Dermis lymphatic vessel endothelial cell (primary cell): ENCODE results near the gene MAP2K7. TPM values are rescaled to one million over a fixed set of nuclear protein-coding genes. Genes with fewer than 3 reads are reported as not detected.

Experiments used
- total RNA-seq: library from RNA; depleted of rRNA; stranded (reverse); fragments of >200 nt; gene quantifications from 2 replicates; pipeline ENCODE4 v1.2.1, GENCODE V29; 2014

Gene MAP2K7
- total RNA-seq: 9.6 and 11.0 TPM in 2 replicates

DNA sequence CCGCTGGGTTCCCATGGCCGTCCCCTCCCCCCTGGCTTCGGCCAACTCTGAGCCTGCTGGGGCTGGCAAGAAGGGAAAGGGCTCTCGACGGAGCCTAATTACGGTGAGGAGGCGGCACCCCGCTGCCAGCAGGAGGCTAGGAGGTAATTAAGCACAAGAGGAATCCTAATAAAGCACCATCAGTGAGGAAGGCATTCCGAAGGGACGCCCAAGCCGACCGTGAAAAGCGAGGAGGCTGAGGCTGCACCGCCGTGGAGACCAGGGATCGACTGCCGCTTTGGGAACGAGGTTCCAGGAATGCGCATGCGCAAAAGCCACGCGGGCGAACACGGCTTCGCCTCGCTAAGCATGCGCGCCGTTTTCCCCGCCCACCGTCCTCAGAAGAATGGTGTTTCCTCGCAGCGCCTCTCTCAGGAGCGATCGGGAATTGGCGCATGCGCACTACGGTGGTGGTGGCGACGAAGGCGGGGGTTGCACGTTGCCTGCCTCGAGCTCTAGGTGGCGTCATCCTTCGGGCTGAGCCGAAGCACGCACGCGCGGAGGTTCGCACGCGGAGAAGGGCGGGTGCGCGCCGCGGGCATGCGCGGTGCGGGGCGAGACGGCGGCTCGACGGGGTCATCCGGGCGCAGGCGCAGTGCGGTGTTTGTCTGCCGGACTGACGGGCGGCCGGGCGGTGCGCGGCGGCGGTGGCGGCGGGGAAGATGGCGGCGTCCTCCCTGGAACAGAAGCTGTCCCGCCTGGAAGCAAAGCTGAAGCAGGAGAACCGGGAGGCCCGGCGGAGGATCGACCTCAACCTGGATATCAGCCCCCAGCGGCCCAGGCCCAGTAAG lies at the start of gene MAP2K7:
Gene MAP2K7 (plus strand): TSS at position 634 of the 830 bp plus-strand sequence. CDS start 68 bp downstream, at position 702.

DNA sequence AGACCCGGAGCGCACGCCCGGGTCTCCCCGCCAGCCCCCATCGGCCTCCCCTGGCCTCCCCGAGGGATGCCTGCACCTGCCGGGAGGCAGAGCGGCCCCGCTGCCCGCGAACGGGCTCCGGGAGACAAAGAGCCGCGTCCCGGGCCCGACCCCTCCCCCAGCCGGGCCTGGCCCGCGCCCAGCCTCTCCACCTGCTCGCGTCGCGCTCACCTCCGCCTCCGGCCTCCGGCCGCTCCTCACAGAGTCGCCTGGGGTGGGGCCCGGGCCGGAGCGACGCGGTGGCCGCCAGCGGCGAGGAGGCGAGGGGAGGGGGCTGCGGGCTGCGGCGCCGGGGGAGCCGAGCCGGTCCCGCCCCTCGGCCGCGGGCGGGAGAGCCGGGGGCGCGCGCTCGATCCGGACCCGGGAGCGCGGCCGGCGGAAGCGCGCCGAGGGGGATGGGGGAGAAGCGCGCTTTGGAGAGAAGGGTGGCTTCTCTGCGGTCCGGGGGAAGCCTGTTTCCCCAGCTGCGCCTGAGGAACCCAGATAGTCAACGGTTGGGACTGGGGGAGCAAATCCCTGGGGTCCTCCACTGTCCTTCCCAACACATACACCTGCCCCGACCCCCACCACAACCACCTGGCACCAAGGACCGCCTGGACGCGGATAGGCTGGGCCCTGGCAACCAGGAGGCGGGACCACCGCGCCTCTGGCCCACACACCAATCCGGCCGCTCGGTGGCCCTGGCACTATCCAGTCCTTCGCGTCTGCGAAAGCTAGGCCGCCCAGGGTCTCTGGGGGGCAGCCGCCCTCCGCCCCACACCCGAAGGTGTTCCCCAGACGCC lies 29.4 kb upstream of the MAP2K7 start, which contains the start of gene PRR36:
Gene PRR36 (minus strand): TSS at position 315 of the 821 bp plus-strand sequence. CDS start 701 bp downstream, outside the sequence.

DNA sequence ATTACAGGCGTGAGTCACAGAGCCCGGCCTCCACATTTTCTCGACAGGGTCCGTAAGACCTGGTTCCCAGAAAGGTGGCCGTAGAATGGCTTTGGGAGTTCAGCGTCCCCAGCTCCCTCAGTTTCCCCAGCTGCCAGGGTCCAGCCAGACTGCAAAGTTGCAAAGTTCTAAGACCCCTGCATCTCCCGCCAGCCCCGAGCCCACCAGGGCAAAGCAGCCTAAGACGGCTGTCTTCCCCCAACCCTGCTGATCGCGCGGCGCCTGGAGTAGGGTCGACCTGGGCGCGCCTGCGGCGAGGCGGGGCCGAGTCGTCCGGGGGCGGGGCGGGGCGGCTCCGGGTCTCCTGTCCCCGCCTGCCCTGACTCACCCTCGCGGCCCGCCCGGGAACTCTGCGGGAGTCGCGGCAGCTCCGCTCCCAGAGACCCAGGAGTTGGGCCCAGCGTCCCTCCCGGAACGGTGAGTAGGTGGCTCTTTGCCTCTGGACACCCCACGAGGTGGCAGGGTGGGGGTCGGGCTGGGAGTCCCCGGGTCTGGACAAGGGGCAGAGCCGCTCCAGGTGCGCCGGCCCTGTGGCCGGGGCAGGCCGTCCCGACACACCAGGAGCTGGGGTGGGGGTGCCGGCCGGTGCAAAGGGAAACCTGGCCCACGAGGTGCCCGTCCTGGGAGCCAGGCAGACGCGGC lies 15.4 kb upstream of the MAP2K7 start, which contains the start of gene LRRC8E:
Gene LRRC8E (plus strand): TSS at position 366 of the 681 bp plus-strand sequence. CDS start 7,094 bp downstream, outside the sequence.

DNA sequence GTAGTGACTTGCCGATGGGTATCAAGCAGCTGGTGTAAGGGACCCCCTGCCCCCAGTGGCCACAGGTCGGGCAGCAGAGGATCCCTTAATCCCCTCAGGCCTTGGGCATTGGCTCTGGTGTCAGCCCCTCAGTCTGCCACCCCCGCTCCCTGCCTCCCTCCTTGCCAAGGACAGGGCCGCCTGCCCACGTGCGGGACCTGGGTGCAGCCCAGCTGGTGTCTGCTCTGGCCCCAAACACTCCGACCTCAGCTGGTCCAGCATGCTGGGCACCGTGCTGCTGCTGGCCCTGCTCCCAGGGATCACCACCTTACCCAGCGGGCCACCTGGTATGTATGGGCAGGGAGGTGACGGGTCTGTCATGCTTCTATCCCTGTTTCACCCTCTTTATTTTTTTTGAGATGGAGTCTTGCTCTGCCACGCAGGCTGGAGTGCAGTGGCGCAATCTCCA lies 10.9 kb downstream of the MAP2K7 start, which contains the start of gene TGFBR3L:
Gene TGFBR3L (plus strand): TSS at position 233 of the 448 bp plus-strand sequence.

DNA sequence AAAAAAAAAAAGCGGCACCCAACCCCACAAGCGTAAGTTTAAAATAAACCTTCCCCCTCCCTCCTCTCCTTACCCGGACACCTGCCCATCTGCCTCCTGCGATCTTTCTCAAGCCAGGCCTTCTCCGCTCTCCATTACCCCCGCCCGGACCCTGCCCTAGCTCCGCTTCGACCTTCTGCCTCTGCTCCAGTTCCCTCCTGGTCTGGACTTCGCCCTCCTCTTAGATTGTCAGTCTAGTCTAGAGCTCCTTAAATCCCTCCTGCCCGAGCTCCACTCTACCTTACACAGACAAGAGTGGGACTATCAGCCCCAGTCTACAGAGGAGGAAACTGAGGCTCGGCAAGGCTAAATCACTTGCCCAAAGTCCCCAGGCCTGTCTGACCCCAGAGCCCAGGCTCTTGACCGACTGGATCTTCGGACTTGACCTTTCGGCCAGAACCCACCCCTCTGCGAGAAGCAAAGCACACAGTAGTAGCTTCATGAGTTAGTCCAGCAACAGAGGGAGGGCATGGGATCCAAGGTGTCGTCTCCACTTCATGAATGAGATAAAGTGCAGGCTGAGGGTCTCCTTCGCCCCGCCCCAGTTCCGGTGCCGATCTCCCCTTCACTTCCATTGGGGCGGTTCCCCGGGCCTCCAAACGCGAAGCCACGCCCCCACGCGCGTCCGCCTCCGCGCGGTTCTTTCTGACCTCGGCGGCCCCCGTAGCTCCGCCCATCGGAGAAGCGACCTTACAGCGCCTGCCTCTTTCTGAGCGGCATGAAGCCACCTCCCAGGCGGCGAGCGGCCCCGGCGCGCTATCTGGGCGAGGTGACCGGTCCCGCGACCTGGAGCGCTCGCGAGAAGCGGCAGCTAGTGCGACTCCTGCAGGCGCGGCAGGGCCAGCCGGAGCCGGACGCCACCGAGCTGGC lies 16.2 kb downstream of the MAP2K7 start, which contains the start of gene SNAPC2:
Gene SNAPC2 (plus strand): TSS at position 729 of the 909 bp plus-strand sequence. CDS start 29 bp downstream, at position 758.

DNA sequence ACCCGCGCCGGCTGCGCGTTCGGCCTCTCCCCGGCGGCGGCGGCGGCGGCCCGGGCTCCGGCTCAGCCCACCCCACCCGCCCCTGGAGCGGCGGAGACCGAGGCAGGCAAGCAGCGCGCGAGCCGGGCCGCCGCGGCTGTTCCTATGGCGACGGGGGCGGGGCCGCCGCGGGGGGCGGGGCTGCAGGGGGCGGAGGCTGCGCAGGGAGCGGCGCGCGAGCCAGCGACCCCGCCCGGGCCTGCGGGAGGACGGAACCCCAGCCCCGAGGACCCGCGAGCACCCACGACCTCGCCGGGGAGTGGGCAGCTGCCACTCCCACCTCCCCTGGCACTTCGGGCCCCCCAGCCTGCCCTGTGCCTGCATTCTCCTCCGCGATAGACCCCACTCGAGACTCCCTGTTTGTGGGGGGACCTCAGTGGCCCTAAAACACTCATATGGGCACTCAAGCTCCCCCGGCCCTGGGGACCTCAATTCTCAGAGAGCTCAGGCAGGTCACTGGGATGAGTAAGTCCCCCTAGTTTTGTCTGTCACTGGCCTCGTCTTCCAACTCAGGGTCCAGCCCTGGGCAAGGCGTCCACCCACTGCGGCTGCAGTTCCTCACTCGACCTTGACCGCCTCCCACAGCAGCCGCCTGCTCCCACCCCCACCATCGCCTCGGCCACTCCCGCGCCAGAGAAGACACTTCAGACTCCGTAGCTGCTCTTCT lies 22.5 kb downstream of the MAP2K7 start, which contains the start of gene CTXN1:
Gene CTXN1 (minus strand): TSS at position 115 of the 706 bp plus-strand sequence. CDS start 597 bp downstream, outside the sequence.

DNA sequence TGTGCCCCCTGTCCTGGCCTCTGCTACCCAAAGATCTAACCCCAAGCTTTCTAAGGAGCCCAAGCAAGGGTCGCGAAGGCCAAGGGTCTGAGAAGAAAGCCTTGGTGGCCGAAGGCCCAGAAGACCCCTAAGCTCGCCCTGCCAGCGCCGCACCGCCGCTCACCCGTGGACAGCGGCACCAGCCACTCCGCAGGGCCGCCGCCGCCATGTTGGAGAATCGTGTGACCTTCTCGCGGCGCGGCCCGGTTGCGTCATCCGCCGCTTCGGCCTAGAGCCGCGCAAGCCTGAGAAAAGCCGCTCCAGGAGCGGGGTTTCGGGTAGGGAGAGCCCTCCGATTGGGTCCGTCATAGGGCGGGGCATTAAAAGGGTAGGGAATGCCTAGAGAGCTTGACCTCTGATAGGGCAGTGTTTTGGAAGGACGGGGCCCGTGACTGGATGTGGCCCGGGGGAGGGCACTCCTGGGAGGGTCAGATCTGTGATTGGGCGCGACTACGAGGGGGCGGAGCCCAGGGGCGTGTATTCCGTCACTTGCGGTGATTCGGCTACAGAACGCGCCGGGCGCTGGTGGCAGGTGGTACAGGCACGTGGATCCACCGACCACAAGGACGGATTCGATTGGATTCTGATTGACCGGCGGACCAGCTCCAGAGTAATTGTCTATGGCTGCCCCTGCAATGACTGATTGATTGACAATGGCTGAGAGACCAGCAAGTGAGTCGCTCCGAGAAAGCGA lies 39.9 kb downstream of the MAP2K7 start, which contains the start of gene TIMM44:
Gene TIMM44 (minus strand): TSS at position 223 of the 733 bp plus-strand sequence. CDS start 15 bp downstream, at position 208.

Other genes with a start within 250 kb of the MAP2K7 start
- not detected in 2 replicates for gene RETN, start 234.8 kb upstream of the MAP2K7 start, total RNA-seq
- not detected in 2 replicates for gene MCEMP1, start 226.8 kb upstream of the MAP2K7 start, total RNA-seq
- 111 and 133 TPM in 2 replicates for gene TRAPPC5, start 223.0 kb upstream of the MAP2K7 start, total RNA-seq
- not detected in 2 replicates for gene FCER2, start 201.7 kb upstream of the MAP2K7 start, total RNA-seq
- under 0.01 and 0.76 TPM in 2 replicates for gene CLEC4G, start 171.8 kb upstream of the MAP2K7 start, total RNA-seq
- 0.11 and 0.26 TPM in 2 replicates for gene CD209, start 156.3 kb upstream of the MAP2K7 start, total RNA-seq
- gene CLEC4M, start 140.6 kb upstream of the MAP2K7 start, total RNA-seq: 146 and 160 TPM in 2 replicates
- gene EVI5L, start 73.7 kb upstream of the MAP2K7 start, total RNA-seq: 6.8 and 7.3 TPM in 2 replicates
- not detected in 2 replicates for gene PRR36, start 29.5 kb upstream of the MAP2K7 start, total RNA-seq
- 0.33 and 0.43 TPM in 2 replicates for gene LRRC8E, start 15.4 kb upstream of the MAP2K7 start, total RNA-seq
- gene TGFBR3L, start 11.0 kb downstream of the MAP2K7 start, total RNA-seq: 0.22 TPM in 1 of 2 replicates, not detected in the other
- gene SNAPC2, start 16.5 kb downstream of the MAP2K7 start, total RNA-seq: 4.1 and 5.5 TPM in 2 replicates
- 0.33 and 0.77 TPM in 2 replicates for gene CTXN1, start 22.3 kb downstream of the MAP2K7 start, total RNA-seq
- 20.6 and 35.1 TPM in 2 replicates for gene TIMM44, start 39.8 kb downstream of the MAP2K7 start, total RNA-seq
- gene ELAVL1, start 101.8 kb downstream of the MAP2K7 start, total RNA-seq: 29.0 and 34.6 TPM in 2 replicates
- gene CCL25, start 148.9 kb downstream of the MAP2K7 start, total RNA-seq: not detected in 2 replicates
- not detected in 2 replicates for gene FBN3, start 245.7 kb downstream of the MAP2K7 start, total RNA-seq